NCI-H510A (cell line): ENCODE results near the gene SPN.
"Not testable (repeated sequence)": the region's sequence is repeated elsewhere in the genome, so short reads cannot be mapped to it uniquely, and the experiment has no call there.

Experiments
- DNase-seq: peaks from one replicate; lab custom pipeline; 2025; lab: John Stamatoyannopoulos, UW

The SPN gene

DNA sequence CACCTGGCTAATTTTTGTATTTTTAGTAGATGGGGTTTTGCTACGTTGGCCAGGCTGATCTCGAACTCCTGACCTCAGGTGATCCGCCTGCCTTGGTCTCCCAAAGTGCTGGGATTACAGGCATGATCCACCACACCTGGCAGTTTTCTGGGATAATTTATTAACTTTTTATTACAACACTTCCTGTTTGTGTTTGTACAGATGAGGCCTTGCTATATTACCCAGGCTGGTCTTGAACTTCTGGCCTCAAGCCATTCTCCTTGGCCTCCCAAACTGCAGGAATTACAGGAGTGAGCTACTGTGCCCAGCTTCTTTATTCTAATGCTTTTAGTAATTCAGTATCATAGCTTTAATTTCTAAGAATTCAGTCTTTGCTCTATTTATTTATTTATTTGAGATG, 16.1 kb upstream of the SPN start:
- DNase-seq = no peak

DNA sequence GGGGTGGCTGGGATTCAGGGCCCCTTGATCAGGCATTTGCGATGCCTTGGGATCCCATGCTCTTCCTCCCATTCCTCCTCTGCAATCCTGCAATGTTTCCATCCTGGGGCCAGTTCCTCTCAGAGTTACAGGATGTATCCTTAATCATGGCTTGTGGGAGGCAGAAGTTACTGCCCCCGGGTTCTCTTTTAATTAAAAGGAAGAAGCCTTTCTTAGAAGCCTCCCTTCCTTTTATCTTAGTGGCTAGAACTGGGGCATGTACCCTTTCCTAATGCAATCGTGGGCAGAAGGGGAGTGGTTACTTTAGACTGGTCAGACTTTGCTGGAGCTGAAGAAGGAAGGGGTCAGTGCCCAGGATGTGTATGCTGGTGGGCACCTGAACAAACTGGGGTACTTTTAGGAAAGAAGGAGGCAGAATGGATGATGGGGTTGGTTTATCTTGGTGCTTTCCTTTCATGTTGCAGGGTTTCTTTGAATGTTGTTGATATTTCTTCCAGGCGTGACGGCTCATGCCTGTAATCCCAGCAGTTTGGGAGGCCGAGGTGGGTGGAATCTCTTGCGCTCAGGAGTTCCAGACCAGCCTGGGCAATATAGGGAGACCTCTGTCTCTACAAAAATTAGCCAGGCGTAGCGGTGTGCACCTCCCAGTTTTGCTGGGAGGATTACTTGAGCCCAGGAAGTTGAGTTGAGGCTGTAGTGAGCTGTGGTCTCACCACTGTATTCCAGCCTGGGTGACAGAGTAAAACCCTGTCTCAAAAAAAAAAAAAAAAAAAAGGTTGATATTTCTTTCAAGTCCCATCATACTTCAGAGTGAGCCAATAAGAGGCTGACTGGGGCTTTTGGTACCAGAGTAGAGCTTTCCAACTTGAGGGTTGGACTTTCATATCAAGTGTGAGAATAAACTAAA, 13.2 kb upstream of the SPN start:
- DNase-seq = no peak

- no peak for DNase-seq
These were observed 12.3 kb upstream of the SPN start for GRCh38 chr16:29650771-29651170.

DNA sequence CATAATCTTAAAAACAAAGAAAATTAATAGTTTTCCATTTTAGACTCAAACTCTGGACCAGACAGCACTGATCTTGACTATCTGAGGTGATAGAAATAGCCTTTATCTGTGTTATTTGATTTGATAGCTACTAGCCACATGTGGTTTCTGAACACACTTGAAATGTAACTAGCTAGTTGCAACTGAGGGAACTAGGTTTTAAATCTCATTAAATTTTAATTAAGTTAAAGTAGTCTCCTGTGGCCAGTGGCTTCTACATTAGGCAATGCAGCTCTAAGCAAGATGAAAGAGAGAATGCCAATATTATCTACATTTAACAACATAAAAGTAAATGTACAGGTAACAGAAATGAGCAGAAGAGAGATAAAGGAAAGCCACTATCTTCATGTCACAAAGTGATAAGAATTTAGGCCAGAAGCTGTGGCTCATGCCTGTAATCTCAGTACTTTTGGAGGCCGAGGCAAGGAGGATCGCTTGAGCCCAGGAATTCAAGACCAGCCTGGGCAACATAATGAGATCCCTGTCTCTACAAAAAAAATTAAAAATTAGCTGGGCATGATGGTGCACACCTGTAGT, 11.2 kb upstream of the SPN start:
- DNase-seq = no peak

- DNase-seq = no peak
These were observed 9.6 kb upstream of the SPN start for GRCh38 chr16:29653471-29653870.

DNA sequence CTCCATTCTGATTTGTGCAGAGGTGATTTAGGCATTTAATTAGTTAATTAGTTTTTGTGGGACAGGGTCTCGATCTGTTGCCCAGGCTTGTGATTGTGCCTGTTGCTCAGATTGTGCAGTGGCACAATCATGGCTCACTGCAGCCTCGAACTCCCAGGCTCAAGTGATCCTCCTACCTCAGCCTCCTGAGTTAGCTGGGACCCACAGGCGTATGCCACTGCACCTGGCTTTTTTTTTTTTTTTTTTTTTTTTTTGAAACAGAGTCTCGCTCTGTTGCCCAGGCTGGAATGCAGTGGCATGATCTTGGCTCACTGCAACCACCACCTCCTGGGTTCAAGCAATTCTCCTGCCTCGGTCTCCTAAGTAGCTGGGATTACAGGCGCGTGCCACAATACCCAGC, 9.2 kb upstream of the SPN start:
- not testable (repeated sequence) for DNase-seq

- no peak for DNase-seq
These were observed 6.1 kb upstream of the SPN start for GRCh38 chr16:29656688-29657523.

DNA sequence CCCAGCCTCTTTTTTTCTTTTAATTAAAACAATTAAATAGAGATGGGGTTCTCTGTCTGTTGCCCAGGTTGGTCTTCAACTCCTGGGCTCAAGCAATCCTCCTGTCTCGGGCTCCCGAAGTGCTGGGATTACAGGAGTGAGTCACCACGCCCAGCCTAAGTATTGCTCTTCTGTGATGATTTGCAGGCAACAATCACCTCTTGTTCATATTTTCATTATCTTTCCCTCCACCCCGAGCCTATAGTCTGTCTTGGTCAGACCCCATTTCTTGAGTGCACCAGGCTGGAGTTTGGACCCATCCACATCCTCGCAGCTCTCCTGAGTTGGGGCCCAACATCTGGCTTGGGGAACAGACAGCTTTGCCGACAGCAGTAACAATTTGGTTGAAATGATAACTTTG, 4.3 kb upstream of the SPN start:
- no peak for DNase-seq

- no peak for DNase-seq
These were observed 883 bp upstream of the SPN start for GRCh38 chr16:29662000-29662728.

DNA sequence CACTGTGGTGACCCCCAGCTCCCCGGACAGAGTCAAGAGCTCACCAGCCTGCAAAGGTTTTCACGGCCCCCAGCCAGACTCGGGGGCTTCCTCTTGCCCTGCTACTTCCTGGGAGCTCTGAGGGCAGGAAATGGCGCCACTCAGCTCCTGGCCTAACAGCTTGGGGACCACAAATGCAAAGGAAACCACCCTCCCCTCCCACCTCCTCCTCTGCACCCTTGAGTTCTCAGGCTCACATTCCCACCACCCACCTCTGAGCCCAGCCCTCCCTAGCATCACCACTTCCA, 375 bp upstream of the SPN start:
- DNase-seq = no peak

DNA sequence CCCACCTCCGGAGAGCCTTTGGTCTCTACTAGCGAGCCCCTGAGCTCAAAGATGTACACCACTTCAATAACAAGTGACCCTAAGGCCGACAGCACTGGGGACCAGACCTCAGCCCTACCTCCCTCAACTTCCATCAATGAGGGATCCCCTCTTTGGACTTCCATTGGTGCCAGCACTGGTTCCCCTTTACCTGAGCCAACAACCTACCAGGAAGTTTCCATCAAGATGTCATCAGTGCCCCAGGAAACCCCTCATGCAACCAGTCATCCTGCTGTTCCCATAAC, 702 bp downstream of the SPN start:
- DNase-seq = no peak

DNA sequence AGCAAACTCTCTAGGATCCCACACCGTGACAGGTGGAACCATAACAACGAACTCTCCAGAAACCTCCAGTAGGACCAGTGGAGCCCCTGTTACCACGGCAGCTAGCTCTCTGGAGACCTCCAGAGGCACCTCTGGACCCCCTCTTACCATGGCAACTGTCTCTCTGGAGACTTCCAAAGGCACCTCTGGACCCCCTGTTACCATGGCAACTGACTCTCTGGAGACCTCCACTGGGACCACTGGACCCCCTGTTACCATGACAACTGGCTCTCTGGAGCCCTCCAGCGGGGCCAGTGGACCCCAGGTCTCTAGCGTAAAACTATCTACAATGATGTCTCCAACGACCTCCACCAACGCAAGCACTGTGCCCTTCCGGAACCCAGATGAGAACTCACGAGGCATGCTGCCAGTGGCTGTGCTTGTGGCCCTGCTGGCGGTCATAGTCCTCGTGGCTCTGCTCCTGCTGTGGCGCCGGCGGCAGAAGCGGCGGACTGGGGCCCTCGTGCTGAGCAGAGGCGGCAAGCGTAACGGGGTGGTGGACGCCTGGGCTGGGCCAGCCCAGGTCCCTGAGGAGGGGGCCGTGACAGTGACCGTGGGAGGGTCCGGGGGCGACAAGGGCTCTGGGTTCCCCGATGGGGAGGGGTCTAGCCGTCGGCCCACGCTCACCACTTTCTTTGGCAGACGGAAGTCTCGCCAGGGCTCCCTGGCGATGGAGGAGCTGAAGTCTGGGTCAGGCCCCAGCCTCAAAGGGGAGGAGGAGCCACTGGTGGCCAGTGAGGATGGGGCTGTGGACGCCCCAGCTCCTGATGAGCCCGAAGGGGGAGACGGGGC, 1.3 kb downstream of the SPN start:
- DNase-seq = no peak

GRCh38 chr16:29665294-29666077, 2.4 kb downstream of the SPN start:
- no peak for DNase-seq

DNA sequence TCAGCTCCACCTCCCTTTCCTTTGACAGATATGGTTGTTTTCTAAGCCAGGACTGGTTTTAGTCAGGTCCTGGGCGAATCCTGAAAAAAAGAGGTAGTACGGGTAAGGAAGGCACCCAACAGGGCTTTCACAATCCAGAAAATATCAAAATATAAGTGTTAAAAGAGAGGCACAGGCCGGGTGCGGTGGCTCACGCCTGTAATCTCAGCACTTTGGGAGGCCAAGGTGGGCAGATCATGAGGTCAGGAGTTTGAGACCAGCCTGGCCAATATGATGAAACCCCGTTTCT, 4.2 kb downstream of the SPN start:
- DNase-seq = not testable (repeated sequence)

DNA sequence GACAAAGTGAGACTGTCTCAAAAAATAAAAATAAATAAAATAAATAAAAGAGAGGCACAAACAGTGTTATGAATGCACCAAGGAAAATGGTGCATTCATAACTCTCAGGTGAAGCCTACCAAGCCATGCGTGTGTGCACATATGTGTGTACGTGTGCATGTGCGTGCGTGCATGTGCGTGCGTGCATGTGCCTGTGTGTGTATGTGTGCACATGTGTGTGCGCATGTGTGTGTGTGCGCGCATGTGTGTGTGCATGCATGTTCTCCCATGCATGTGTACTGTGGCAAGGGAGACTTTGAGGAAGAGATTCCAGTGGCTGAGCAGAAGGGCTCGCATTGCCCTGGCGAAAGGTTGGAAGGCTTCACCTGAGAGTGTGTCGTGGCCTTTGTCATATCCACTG, 4.7 kb downstream of the SPN start:
- no peak for DNase-seq

- no peak for DNase-seq
These were observed 5.2 kb downstream of the SPN start for GRCh38 chr16:29668267-29668666.

GRCh38 chr16:29673501-29673900, 10.5 kb downstream of the SPN start:
- DNase-seq = no peak

DNA sequence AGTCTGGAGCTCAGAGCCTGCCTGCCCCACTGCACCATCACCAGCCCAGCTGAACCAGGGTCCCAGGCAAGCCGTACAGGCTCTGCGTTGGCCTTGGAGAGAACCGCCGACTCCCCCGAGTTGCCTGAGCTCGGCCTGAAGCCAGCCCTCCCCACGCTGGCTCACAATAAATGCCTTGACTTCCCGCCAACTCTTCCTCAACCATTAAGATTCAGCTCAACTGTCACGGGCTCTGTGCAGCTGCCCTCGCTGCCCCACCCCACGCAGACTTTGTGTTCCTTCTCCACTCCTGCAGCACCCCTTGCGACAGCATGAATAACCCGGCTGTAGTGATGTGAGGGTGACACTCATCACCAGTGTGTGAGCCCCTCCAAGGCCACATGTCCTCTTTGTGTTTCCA, 11.1 kb downstream of the SPN start:
- DNase-seq = no peak

- DNase-seq = no peak
These were observed 13.0 kb downstream of the SPN start for GRCh38 chr16:29675811-29676643.
